ENCODE results near the gene DHX36. TPM values are rescaled to one million over a fixed set of nuclear protein-coding genes. Genes with fewer than 3 reads are reported as not detected.

The DHX36 gene
- total RNA-seq, 1 experiment from 2014 or later, result 117 TPM

GRCh38 chr3:154307363-154307762 lies 16.9 kb downstream of the DHX36 start:
- H3K4me3 ChIP-seq (ENCODE audit: low read length), result no peak overlapping the region
- no peaks in the 10 kb centered on the region for H3K9me3 ChIP-seq (ENCODE audit: low read length)
- H3K27ac ChIP-seq (ENCODE audit: low read length), result no peak overlapping the region
- no peak overlapping the region for H3K9ac ChIP-seq (ENCODE audit: low read length)
- no peak overlapping the region for H3K4me2 ChIP-seq (ENCODE audit: low read depth, low read length, poor library complexity, severe bottlenecking)
- no peaks in the 10 kb centered on the region for H3K9me2 ChIP-seq (replicated peaks; ENCODE audit: insufficient read depth, low read length)
- no peak overlapping the region for H2AFZ ChIP-seq (ENCODE audit: low read length)
- H3K4me1 ChIP-seq (ENCODE audit: low read length), result peaks cover 10% of the 10 kb centered on the region
- DNase-seq, result no peak
- no peaks in the 10 kb centered on the region; the same call in 1 of the 2 replicates for H4K20me1 ChIP-seq (ENCODE audit: insufficient read depth, low read depth, low read length)
- H3K36me3 ChIP-seq (ENCODE audit: insufficient read depth, low read length), result peaks cover 86% of the 10 kb centered on the region
- H3K27me3 ChIP-seq (ENCODE audit: low read length), result no peaks in the 10 kb centered on the region
- peaks cover 70% of the 10 kb centered on the region for H3K79me2 ChIP-seq (ENCODE audit: low read length)

DNA sequence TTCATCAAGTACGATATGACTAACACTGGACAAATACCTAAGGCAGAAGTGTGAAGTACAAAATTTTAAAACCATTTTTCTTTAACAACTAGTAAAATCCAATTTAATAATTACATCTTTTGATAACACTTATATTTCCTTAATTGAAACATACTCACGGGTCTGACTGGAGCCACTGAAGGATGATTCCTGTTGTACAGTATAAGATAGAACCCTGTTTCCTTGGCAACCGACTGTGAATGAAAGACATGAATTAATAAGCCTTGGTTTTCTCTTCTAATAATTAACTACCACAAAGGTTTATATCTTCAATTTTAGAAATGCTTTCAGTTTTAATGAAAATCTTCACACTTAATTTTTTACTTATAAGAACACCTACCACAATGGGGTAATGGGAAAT lies 19.4 kb downstream of the DHX36 start:
- H4K20me1 ChIP-seq (ENCODE audit: insufficient read depth, low read depth, low read length), result no peaks in the 10 kb centered on the region; the same call in 1 of the 2 replicates
- H3K9me2 ChIP-seq (replicated peaks; ENCODE audit: insufficient read depth, low read length), result no peaks in the 10 kb centered on the region
- H3K36me3 ChIP-seq (ENCODE audit: insufficient read depth, low read length), result peaks cover 94% of the 10 kb centered on the region
- H3K27me3 ChIP-seq (ENCODE audit: low read length), result no peaks in the 10 kb centered on the region
- DNase-seq, result no peak
- no peaks in the 10 kb centered on the region for H3K9me3 ChIP-seq (ENCODE audit: low read length)
- no peak overlapping the region for H3K4me2 ChIP-seq (ENCODE audit: low read depth, low read length, poor library complexity, severe bottlenecking)
- H3K9ac ChIP-seq (ENCODE audit: low read length), result no peak overlapping the region
- peaks cover 10% of the 10 kb centered on the region for H3K4me1 ChIP-seq (ENCODE audit: low read length)
- peaks cover 65% of the 10 kb centered on the region for H3K79me2 ChIP-seq (ENCODE audit: low read length)
- no peak overlapping the region for H3K27ac ChIP-seq (ENCODE audit: low read length)
- no peak overlapping the region for H3K4me3 ChIP-seq (ENCODE audit: low read length)
- no peak overlapping the region for H2AFZ ChIP-seq (ENCODE audit: low read length)

DNA sequence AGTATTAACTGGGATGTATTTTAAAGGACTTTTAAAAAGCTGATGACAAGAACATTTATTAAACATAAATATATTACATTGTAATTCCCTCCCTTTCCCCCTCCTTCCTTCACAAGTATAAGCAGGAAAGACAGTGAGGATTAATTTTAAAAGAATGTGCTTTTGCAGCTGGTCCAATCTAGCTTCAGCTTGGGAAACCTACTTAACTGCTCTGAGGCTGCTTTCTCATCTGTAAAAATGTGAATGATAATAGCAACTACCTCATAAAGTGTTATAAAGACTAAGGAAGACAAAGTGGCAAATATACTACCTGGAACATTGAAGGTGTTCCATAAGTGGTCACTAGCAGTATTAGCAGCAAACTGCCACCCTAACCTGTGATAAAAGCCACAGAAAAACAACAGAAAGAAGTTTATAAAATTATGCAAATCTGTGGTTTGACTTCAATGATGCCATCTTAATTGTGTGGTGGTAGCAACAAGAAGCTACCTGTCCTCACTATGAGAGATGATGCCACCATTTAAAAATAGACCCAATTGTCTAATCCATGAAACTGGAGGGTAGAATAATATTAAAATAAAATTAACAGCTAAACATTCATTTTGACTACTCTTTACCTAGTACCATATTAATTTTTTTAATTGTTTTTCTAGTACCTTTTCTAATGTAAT lies 20.0 kb downstream of the DHX36 start:
- peaks cover 61% of the 10 kb centered on the region for H3K79me2 ChIP-seq (ENCODE audit: low read length)
- H3K4me2 ChIP-seq (ENCODE audit: low read depth, low read length, poor library complexity, severe bottlenecking), result no peak overlapping the region
- no peaks in the 10 kb centered on the region for H3K9me3 ChIP-seq (ENCODE audit: low read length)
- no peak for DNase-seq
- no peaks in the 10 kb centered on the region for H3K27me3 ChIP-seq (ENCODE audit: low read length)
- H4K20me1 ChIP-seq (ENCODE audit: insufficient read depth, low read depth, low read length), result no peaks in the 10 kb centered on the region; the same call in 1 of the 2 replicates
- H3K9ac ChIP-seq (ENCODE audit: low read length), result no peak overlapping the region
- H3K27ac ChIP-seq (ENCODE audit: low read length), result no peak overlapping the region
- H2AFZ ChIP-seq (ENCODE audit: low read length), result no peak overlapping the region
- H3K4me3 ChIP-seq (ENCODE audit: low read length), result no peak overlapping the region
- H3K9me2 ChIP-seq (replicated peaks; ENCODE audit: insufficient read depth, low read length), result no peaks in the 10 kb centered on the region
- peaks cover 93% of the 10 kb centered on the region for H3K36me3 ChIP-seq (ENCODE audit: insufficient read depth, low read length)
- H3K4me1 ChIP-seq (ENCODE audit: low read length), result peaks cover 10% of the 10 kb centered on the region

- no peak overlapping the region for H3K9ac ChIP-seq (ENCODE audit: low read length)
- H3K79me2 ChIP-seq (ENCODE audit: low read length), result peaks cover 42% of the 10 kb centered on the region
- H3K9me2 ChIP-seq (replicated peaks; ENCODE audit: insufficient read depth, low read length), result no peaks in the 10 kb centered on the region
- no peak overlapping the region for H3K4me3 ChIP-seq (ENCODE audit: low read length)
- H3K9me3 ChIP-seq (ENCODE audit: low read length), result no peaks in the 10 kb centered on the region
- no peak overlapping the region for H2AFZ ChIP-seq (ENCODE audit: low read length)
- no peaks in the 10 kb centered on the region for H3K4me1 ChIP-seq (ENCODE audit: low read length)
- no peaks in the 10 kb centered on the region for H4K20me1 ChIP-seq (ENCODE audit: insufficient read depth, low read depth, low read length)
- DNase-seq, result no peak
- H3K36me3 ChIP-seq (ENCODE audit: insufficient read depth, low read length), result peaks cover 75% of the 10 kb centered on the region
- H3K4me2 ChIP-seq (ENCODE audit: low read depth, low read length, poor library complexity, severe bottlenecking), result no peak overlapping the region
- H3K27ac ChIP-seq (ENCODE audit: low read length), result no peak overlapping the region
- no peaks in the 10 kb centered on the region for H3K27me3 ChIP-seq (ENCODE audit: low read length)
These were observed 22.7 kb downstream of the DHX36 start for GRCh38 chr3:154301561-154301960.

DNA sequence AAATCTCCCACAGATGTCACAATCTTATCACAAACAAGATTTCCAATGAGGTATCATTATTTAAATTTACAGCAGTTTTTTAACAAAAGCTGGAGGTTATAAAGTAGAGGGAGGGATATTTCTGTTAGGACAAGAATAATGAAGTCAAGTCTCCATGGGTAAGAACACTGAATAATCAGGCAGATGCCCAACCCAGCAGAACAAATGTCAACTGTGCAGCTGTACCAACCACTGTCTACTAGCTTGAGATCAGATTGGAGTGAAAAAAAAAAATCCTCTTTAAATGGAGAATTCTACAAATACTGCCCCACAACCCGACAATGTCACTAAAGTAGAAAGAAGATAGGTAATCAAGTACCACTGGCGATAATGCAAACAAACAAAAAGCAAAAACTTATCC lies 30.3 kb downstream of the DHX36 start:
- Histone ChIP-seq H3K4me3 (ENCODE audit: low read length) (no peak overlapping the region), H3K9me3 (ENCODE audit: low read length) (no peaks in the 10 kb centered on the region)

GRCh38 chr3:154290187-154290586 lies 34.1 kb downstream of the DHX36 start:
- no peak for DNase-seq
- H3K4me3 ChIP-seq (ENCODE audit: low read length), result no peak overlapping the region
- H3K4me1 ChIP-seq (ENCODE audit: low read length), result no peaks in the 10 kb centered on the region
- no peak overlapping the region for H3K9ac ChIP-seq (ENCODE audit: low read length)
- H3K9me3 ChIP-seq (ENCODE audit: low read length), result no peaks in the 10 kb centered on the region
- H4K20me1 ChIP-seq (ENCODE audit: insufficient read depth, low read depth, low read length), result no peaks in the 10 kb centered on the region
- H3K36me3 ChIP-seq (ENCODE audit: insufficient read depth, low read length), result peaks cover 73% of the 10 kb centered on the region
- no peaks in the 10 kb centered on the region for H3K9me2 ChIP-seq (replicated peaks; ENCODE audit: insufficient read depth, low read length)
- no peak overlapping the region for H3K4me2 ChIP-seq (ENCODE audit: low read depth, low read length, poor library complexity, severe bottlenecking)
- H2AFZ ChIP-seq (ENCODE audit: low read length), result no peak overlapping the region
- peaks cover 16% of the 10 kb centered on the region; the same call in 1 of the 2 replicates for H3K79me2 ChIP-seq (ENCODE audit: low read length)
- no peaks in the 10 kb centered on the region for H3K27me3 ChIP-seq (ENCODE audit: low read length)
- H3K27ac ChIP-seq (ENCODE audit: low read length), result no peak overlapping the region

More for the DNA sequence above, 30.3 kb downstream of the DHX36 start:
- DNase-seq, result no peak
- no peaks in the 10 kb centered on the region for H4K20me1 ChIP-seq (ENCODE audit: insufficient read depth, low read depth, low read length)
- peaks cover 19% of the 10 kb centered on the region for H3K79me2 ChIP-seq (ENCODE audit: low read length)
- no peak overlapping the region for H3K9ac ChIP-seq (ENCODE audit: low read length)
- no peak overlapping the region for H2AFZ ChIP-seq (ENCODE audit: low read length)
- no peaks in the 10 kb centered on the region for H3K27me3 ChIP-seq (ENCODE audit: low read length)
- H3K27ac ChIP-seq (ENCODE audit: low read length), result no peak overlapping the region
- H3K4me2 ChIP-seq (ENCODE audit: low read depth, low read length, poor library complexity, severe bottlenecking), result no peak overlapping the region
- peaks cover 60% of the 10 kb centered on the region for H3K36me3 ChIP-seq (ENCODE audit: insufficient read depth, low read length)
- H3K4me1 ChIP-seq (ENCODE audit: low read length), result no peaks in the 10 kb centered on the region
- no peaks in the 10 kb centered on the region for H3K9me2 ChIP-seq (replicated peaks; ENCODE audit: insufficient read depth, low read length)

GRCh38 chr3:154285221-154285620 lies 39.1 kb downstream of the DHX36 start:
- no peaks in the 10 kb centered on the region for H3K9me2 ChIP-seq (replicated peaks; ENCODE audit: insufficient read depth, low read length)
- DNase-seq, result no peak
- H4K20me1 ChIP-seq (ENCODE audit: insufficient read depth, low read depth, low read length), result no peaks in the 10 kb centered on the region
- H3K79me2 ChIP-seq (ENCODE audit: low read length), result peaks cover 18% of the 10 kb centered on the region
- H3K36me3 ChIP-seq (ENCODE audit: insufficient read depth, low read length), result peaks cover 76% of the 10 kb centered on the region
- H2AFZ ChIP-seq (ENCODE audit: low read length), result no peak overlapping the region
- H3K9me3 ChIP-seq (ENCODE audit: low read length), result no peaks in the 10 kb centered on the region
- H3K4me2 ChIP-seq (ENCODE audit: low read depth, low read length, poor library complexity, severe bottlenecking), result no peak overlapping the region
- no peaks in the 10 kb centered on the region for H3K4me1 ChIP-seq (ENCODE audit: low read length)
- H3K4me3 ChIP-seq (ENCODE audit: low read length), result no peak overlapping the region
- no peak overlapping the region for H3K27ac ChIP-seq (ENCODE audit: low read length)
- H3K27me3 ChIP-seq (ENCODE audit: low read length), result no peaks in the 10 kb centered on the region
- H3K9ac ChIP-seq (ENCODE audit: low read length), result no peak overlapping the region

DNA sequence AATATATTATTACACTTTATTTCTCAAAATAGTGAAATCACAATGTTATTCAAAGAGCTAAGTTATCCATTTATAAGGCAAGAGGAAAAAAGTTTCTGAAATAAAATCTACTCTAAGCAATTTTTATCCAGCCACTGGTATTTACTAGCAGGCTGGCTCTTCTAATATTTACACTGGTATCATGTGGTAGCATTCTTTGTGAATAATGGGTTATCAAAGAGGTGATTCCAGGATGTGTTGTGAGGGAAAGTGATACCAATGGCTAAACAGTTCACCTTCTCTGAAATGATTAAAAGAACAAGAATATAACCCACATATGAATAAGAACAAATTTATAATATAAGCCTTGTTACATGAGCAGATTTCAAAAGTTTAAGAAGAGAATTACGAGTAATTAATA lies 44.1 kb downstream of the DHX36 start:
- no peak overlapping the region for H3K9ac ChIP-seq (ENCODE audit: low read length)
- H3K4me3 ChIP-seq (ENCODE audit: low read length), result no peak overlapping the region
- peaks cover 18% of the 10 kb centered on the region for H3K79me2 ChIP-seq (ENCODE audit: low read length)
- H3K4me2 ChIP-seq (ENCODE audit: low read depth, low read length, poor library complexity, severe bottlenecking), result no peak overlapping the region
- H3K27ac ChIP-seq (ENCODE audit: low read length), result no peak overlapping the region
- no peaks in the 10 kb centered on the region for H3K9me3 ChIP-seq (ENCODE audit: low read length)
- H2AFZ ChIP-seq (ENCODE audit: low read length), result no peak overlapping the region
- H4K20me1 ChIP-seq (ENCODE audit: insufficient read depth, low read depth, low read length), result no peaks in the 10 kb centered on the region
- no peak for DNase-seq
- no peaks in the 10 kb centered on the region for H3K4me1 ChIP-seq (ENCODE audit: low read length)
- peaks cover 84% of the 10 kb centered on the region for H3K36me3 ChIP-seq (ENCODE audit: insufficient read depth, low read length)
- no peaks in the 10 kb centered on the region for H3K27me3 ChIP-seq (ENCODE audit: low read length)
- H3K9me2 ChIP-seq (replicated peaks; ENCODE audit: insufficient read depth, low read length), result no peaks in the 10 kb centered on the region
